Cardiac septum (tissue), 1 donor: ENCODE measurements around the gene C3orf33. TPM values are rescaled to one million over a fixed set of nuclear protein-coding genes. Genes with fewer than 3 reads are reported as not detected.
"Not testable (repeated sequence)": the region's sequence is repeated elsewhere in the genome, so short reads cannot be mapped to it uniquely, and the experiment has no call there.

ENCODE experiments used
- DNase-seq: peaks from one replicate; pipeline ENCODE4 v3.0.0-alpha.2; 2020; ENCODE audit warnings: low spot score
- intact Hi-C: fragments of 100-400 bp; cut with DNase I; formaldehyde crosslinking; loops from one replicate; pipeline ENCODE4 v1.14.0; 2022
- long read RNA-seq: library from polyadenylated mRNA; unstranded; transcript quantifications from one replicate; pipeline ENCODE4 v2.0.0, GENCODE V29; 2021
- total RNA-seq: library from RNA; stranded (reverse); fragmentation: NEBNext Ultra II Directional; extraction: Animal tissue kit (Norgen Biotek cat#: 25700); gene quantifications from one replicate; pipeline ENCODE4 v1.2.1, GENCODE V29; 2021
- donor health status: DM: no; HTN: no; CAD: no.

Gene C3orf33
- total RNA-seq: 7.2 TPM
- long read RNA-seq, transcript C3orf33-201 (5 exons, 1,884 nt): major isoform, 21 of 23 reads
- long read RNA-seq, partial matches to known transcripts: 0 of 23 reads
- long read RNA-seq, other reads (novel, unspliced or antisense): 1 of 23 reads

GRCh38 chr3:155805802-155806618 lies at the start of gene C3orf33:
Gene C3orf33, minus strand, starts transcription at chr3:155806278. Its CDS starts 26 bp downstream, at chr3:155806252.
- intact Hi-C loops: loop anchor here (2.0 to 5.0 kb wide), 2 partner anchors 49 to 66 kb away; partner anchors contain the start of genes GMPS and SLC33A1
- peak; percentile 89 for DNase-seq

GRCh38 chr3:155854141-155854940 lies 48.3 kb upstream of the C3orf33 start, which contains the start of gene SLC33A1:
Gene SLC33A1, minus strand, starts transcription at chr3:155854427. Its CDS starts 430 bp downstream, at chr3:155853997.
- peak; percentile 100 for DNase-seq
- intact Hi-C loops: loop anchor here (1.0 to 2.0 kb wide), 2 partner anchors 16 to 48 kb away; partner anchors contain the start of genes C3orf33 and GMPS

GRCh38 chr3:155853214-155854140 lies 47.4 kb upstream of the C3orf33 start:
- peak; percentile 78 for DNase-seq
- intact Hi-C loops: loop anchor here (1.0 to 2.0 kb wide), 2 partner anchors 17 to 47 kb away; partner anchors contain the start of genes C3orf33 and GMPS

- intact Hi-C loops: no loop called here
- no peak for DNase-seq
These were observed 46.3 kb upstream of the C3orf33 start for GRCh38 chr3:155852341-155852740.

- DNase-seq, intact Hi-C loops: not testable (repeated sequence)
These were observed 43.3 kb upstream of the C3orf33 start for GRCh38 chr3:155849404-155849803.

GRCh38 chr3:155847993-155848392 lies 41.9 kb upstream of the C3orf33 start:
- no peak for DNase-seq
- intact Hi-C loops: no loop called here

- intact Hi-C loops: no loop called here
- DNase-seq: no peak
These were observed 40.0 kb upstream of the C3orf33 start for GRCh38 chr3:155846119-155846518.

GRCh38 chr3:155843569-155843968 lies 37.5 kb upstream of the C3orf33 start:
- intact Hi-C loops: no loop called here
- no peak for DNase-seq

GRCh38 chr3:155835341-155836071 lies 29.4 kb upstream of the C3orf33 start:
- no peak for DNase-seq
- intact Hi-C loops: no loop called here

- DNase-seq, intact Hi-C loops: not testable (repeated sequence)
These were observed 22.5 kb upstream of the C3orf33 start for GRCh38 chr3:155828490-155829098.

- no peak for DNase-seq
These were observed 9.0 kb upstream of the C3orf33 start for GRCh38 chr3:155815030-155815545.

GRCh38 chr3:155813224-155813623 lies 7.1 kb upstream of the C3orf33 start:
- intact Hi-C loops, DNase-seq: not testable (repeated sequence)

More at GRCh38 chr3:155815030-155815545, 9.0 kb upstream of the C3orf33 start:
- intact Hi-C loops: no loop called here

- no peak for DNase-seq
- intact Hi-C loops: loop anchor here (5.0 kb wide), 1 partner anchor 63 kb away; the partner anchor contains the start of gene GMPS
These were observed 3.1 kb upstream of the C3orf33 start for GRCh38 chr3:155809181-155809580.

- intact Hi-C loops: loop anchor here (2.0 to 5.0 kb wide), 2 partner anchors 47 to 64 kb away; partner anchors contain the start of genes GMPS and SLC33A1
- DNase-seq: no peak
These were observed 1.7 kb upstream of the C3orf33 start for GRCh38 chr3:155807823-155808222.

- peak; percentile 74 for DNase-seq
- intact Hi-C loops: loop anchor here (5.0 kb wide), 1 partner anchor 67 kb away; the partner anchor contains the start of gene GMPS
These were observed 775 bp downstream of the C3orf33 start for GRCh38 chr3:155805204-155805801.

- intact Hi-C loops: no loop called here
- no peak for DNase-seq
These were observed 1.8 kb downstream of the C3orf33 start for GRCh38 chr3:155804323-155804722.

GRCh38 chr3:155792532-155792931 lies 13.5 kb downstream of the C3orf33 start:
- DNase-seq: no peak
- intact Hi-C loops: no loop called here
